Measurements from ENCODE around the gene SAMD13.

DNA sequence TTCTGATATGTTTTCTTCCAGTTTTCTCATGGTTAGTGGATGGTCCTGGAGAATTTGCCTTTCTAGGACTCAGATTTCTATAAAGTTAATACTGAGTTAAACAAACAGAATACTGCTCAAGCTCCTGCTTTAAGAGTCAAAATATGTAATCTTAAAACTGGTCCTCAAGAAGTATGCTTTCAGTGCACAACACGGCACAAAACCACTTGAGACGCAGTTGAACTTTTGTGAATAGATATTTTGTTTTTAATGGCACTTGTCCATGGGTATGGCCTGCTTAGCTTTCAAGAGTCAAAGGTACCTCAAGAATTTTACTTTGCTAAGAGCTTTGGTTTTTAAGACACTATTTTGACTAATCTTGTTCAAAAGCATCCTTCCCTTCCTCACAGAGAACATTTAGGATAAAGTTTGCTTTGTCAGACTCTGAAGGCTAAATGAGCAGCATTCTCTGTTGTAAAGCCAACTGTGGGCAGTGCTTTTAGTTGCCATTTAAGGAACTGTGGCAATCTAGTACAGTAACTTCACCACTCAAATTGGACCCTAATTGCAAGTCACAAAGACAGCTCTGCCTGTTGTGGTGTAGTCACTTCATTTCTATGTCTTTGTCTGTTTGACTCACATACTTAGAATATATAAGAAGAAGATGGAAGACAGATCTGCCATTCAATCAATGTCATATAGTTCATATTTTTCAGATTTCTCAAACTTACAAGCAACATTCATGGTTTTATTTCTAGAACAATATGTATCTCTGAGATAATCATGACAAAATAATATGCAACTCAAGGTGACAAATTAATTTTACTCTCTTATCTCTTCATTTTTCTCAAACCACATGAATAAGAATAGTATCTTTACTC, 28.8 kb downstream of the SAMD13 start:
- TF ChIP-seq, protein P1, sequence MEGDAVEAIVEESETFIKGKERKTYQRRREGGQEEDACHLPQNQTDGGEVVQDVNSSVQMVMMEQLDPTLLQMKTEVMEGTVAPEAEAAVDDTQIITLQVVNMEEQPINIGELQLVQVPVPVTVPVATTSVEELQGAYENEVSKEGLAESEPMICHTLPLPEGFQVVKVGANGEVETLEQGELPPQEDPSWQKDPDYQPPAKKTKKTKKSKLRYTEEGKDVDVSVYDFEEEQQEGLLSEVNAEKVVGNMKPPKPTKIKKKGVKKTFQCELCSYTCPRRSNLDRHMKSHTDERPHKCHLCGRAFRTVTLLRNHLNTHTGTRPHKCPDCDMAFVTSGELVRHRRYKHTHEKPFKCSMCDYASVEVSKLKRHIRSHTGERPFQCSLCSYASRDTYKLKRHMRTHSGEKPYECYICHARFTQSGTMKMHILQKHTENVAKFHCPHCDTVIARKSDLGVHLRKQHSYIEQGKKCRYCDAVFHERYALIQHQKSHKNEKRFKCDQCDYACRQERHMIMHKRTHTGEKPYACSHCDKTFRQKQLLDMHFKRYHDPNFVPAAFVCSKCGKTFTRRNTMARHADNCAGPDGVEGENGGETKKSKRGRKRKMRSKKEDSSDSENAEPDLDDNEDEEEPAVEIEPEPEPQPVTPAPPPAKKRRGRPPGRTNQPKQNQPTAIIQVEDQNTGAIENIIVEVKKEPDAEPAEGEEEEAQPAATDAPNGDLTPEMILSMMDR (IDR thresholded peaks at IDR 0.05): no peak
- no peak for TF ChIP-seq EP300 (IDR thresholded peaks at IDR 0.05)

All from gastroesophageal sphincter (tissue), 3 donors.